Measurements from ENCODE around the gene POLR2I.
"Not testable (repeated sequence)": the region's sequence is repeated elsewhere in the genome, so short reads cannot be mapped to it uniquely, and the experiment has no call there.

Gene POLR2I

DNA sequence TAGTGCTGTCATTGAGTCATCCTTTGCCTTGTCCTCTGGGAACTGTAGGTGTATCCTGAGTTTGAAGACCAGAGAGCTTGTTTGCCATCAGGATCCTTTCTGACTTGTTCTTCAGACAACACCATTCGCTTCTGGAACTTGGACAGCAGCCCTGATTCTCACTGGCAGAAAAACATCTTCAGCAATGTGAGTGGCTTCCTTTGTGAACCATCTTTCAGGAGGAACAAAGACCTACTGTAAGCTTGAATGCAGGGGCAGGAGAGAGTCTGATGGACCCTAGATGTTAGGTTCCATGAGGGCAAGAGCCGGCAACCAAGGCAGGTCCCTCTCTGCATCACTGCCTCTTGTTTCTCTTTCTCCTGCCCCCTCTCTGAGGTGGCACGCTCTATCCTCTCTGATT, 33.3 kb downstream of the POLR2I start:
- H3K4me3 ChIP-seq (replicated peaks; ENCODE audit: low read depth, low read length) = no peak overlapping the region
- TF ChIP-seq, protein P1, sequence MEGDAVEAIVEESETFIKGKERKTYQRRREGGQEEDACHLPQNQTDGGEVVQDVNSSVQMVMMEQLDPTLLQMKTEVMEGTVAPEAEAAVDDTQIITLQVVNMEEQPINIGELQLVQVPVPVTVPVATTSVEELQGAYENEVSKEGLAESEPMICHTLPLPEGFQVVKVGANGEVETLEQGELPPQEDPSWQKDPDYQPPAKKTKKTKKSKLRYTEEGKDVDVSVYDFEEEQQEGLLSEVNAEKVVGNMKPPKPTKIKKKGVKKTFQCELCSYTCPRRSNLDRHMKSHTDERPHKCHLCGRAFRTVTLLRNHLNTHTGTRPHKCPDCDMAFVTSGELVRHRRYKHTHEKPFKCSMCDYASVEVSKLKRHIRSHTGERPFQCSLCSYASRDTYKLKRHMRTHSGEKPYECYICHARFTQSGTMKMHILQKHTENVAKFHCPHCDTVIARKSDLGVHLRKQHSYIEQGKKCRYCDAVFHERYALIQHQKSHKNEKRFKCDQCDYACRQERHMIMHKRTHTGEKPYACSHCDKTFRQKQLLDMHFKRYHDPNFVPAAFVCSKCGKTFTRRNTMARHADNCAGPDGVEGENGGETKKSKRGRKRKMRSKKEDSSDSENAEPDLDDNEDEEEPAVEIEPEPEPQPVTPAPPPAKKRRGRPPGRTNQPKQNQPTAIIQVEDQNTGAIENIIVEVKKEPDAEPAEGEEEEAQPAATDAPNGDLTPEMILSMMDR (IDR thresholded peaks at IDR 0.05; ENCODE audit: low read depth, low read length, missing control alignments) = no peak
- no peak for DNase-seq (ENCODE audit: extremely low read depth, low read depth)

DNA sequence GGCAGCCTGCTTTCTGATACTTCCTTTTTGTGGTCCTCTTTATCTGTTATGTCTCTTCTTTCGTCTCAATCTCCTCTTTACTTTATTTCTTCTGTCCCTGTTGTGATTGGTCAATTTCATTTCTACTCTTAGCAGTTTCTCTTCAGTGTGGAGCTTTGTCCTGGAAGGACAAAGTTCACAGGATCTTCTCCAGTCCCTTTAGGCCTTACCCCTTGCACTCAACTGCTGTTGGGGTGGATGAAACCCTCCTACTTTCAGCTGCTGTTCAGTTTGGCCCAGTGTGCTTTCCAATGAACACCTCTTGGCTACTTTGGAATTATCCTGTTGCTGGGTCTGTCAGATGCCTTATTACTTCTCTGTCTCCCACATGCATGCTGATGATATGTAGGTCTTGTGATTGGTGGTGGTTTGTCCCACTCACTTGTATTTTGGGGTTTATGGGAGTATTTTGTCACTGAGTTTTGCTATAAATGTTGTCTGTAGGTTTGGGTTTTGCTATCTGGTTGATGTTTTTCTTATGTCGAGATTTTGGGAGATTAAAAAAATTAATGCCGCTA, 35.2 kb downstream of the POLR2I start:
- DNase-seq (ENCODE audit: extremely low read depth, low read depth) = no peak
- TF ChIP-seq, protein P1 (IDR thresholded peaks at IDR 0.05; ENCODE audit: low read depth, low read length, missing control alignments) = no peak
- H3K4me3 ChIP-seq (replicated peaks; ENCODE audit: low read depth, low read length) = no peak overlapping the region

DNA sequence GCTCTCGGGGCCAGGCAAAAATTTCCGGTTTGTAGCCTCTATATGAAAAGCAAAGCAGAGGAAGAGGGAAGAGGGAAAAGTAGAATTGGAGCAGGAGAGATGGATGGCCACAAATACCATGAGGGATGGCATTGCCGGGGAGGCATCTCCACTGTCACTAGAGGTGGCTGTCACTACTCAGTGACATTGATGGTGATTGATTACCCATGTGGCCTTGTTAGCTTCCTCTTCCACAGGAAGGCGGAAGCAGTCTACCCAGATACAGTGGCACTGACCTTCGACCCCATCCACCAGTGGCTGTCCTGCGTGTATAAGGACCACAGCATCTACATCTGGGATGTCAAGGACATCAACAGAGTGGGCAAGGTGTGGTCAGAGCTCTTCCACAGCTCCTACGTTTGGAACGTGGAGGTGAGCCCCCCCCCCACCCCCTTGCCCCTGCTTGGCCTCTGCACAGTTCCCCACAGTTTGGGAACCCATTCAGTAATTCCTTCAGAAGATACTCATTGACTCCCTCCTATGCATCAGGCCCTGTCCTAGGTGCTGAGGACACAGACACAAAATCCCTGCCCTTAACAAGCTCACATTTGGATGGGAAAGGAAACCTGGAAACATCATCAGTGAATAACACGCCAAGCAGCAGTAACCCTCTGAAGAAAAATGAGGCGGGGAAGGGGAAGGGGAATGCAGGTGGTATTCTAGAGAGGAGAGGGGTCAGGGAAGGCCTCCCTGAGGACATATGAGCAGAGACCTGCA, 41.4 kb downstream of the POLR2I start:
- DNase-seq (ENCODE audit: extremely low read depth, low read depth) = no peak
- TF ChIP-seq, protein P1 (IDR thresholded peaks at IDR 0.05; ENCODE audit: low read depth, low read length, missing control alignments) = no peak
- no peak overlapping the region for H3K4me3 ChIP-seq (replicated peaks; ENCODE audit: low read depth, low read length)

DNA sequence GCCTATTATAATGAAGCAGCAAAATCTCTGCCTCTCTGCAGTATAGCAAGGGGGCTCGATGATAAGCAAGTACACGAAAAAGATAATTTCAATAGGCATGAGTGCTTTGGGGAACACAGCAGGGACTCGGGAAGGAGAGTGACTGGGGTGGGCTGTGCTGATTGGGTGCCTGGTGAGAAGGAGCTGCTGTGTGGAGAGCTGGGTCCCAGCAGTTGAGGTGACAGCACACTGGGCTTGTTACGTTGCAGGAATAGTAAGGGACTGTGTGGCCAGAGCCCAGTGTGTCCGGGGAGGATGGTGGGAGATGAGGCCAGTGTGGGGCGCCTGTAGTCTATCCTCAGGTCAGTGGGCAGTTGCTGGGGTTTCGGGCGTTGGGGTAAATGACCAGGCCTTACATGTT, 42.6 kb downstream of the POLR2I start:
- H3K4me3 ChIP-seq (replicated peaks; ENCODE audit: low read depth, low read length) = no peak overlapping the region
- no peak for DNase-seq (ENCODE audit: extremely low read depth, low read depth)
- TF ChIP-seq, protein P1 (IDR thresholded peaks at IDR 0.05; ENCODE audit: low read depth, low read length, missing control alignments) = no peak

DNA sequence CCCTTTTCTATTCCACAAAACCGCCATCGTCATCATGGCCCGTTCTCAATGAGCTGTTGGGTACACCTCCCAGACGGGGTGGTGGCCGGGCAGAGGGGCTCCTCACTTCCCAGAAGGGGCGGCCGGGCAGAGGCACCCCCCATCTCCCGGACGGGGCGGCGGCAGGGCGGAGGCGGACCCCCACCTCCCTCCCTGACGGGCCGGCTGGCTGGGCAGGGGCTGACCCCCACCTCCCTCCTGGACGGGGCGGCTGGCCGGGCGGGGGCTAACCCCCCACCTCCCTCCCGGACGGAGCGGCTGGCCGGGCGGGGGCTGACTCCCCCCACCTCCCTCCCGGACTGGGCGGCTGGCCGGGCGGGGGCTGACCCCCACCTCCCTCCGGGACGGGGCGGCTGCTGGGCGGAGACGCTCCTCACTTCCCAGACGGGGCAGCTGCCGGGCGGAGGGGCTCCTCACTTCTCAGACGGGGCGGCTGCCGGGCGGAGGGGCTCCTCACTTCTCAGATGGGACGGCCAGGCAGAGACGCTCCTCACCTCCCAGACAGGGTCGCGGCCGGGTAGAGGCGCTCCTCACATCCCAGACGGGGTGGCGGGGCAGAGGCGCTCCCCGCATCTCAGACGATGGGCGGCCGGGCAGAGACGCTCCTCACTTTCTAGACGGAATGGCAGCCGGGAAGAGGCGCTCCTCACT, 45.7 kb downstream of the POLR2I start:
- not testable (repeated sequence) for H3K4me3 ChIP-seq (replicated peaks; ENCODE audit: low read depth, low read length); DNase-seq (ENCODE audit: extremely low read depth, low read depth)

DNA sequence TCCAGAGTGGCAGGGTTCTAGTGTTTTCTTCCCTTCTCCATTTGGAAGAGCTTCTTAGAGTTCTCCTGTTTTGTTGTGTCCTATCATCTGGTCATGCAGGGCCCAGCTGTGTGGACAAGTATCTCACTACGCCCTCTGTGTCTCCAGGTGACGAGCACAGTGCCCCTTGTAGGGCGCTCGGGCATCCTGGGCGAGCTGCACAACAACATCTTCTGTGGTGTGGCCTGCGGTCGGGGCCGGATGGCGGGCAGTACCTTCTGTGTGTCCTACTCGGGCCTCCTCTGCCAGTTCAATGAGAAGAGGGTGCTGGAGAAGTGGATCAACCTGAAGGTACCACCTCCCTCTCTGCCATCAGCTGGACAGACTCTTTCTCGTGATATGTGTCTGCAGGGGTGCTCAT, 47.0 kb downstream of the POLR2I start:
- no peak for DNase-seq (ENCODE audit: extremely low read depth, low read depth)
- H3K4me3 ChIP-seq (replicated peaks; ENCODE audit: low read depth, low read length) = no peak overlapping the region
- TF ChIP-seq, protein P1 (IDR thresholded peaks at IDR 0.05; ENCODE audit: low read depth, low read length, missing control alignments) = no peak

DNA sequence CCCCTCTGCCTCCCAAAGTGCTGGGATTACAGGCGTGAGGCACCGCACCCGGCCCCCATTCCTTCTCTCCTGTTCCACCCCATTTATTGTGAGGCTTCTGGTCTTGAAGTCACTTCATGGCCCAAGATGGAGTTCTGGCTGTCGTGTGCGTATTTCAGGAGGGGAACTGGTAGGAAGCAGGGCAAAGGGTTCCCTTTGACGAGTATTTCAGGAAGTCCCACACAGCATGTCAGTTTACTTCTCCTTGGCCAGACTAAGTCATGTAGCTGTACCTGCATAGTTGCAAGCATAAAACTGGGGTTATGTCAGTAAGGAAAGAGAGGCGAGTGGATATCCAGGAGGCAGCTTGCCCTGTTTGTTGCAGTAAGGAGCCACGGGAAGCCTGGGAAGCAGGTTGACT, 49.8 kb downstream of the POLR2I start:
- H3K4me3 ChIP-seq (replicated peaks; ENCODE audit: low read depth, low read length) = no peak overlapping the region
- DNase-seq (ENCODE audit: extremely low read depth, low read depth) = no peak
- TF ChIP-seq, protein P1 (IDR thresholded peaks at IDR 0.05; ENCODE audit: low read depth, low read length, missing control alignments) = no peak
